Breast epithelium (tissue), 4 donors: Measurements from ENCODE around the gene ASF1B. TPM values are rescaled to one million over a fixed set of nuclear protein-coding genes. Genes with fewer than 3 reads are reported as not detected.

ENCODE experiments used
- DNase-seq, 2 donors: peaks; one replicate each; pipeline ENCODE4 v3.0.0-alpha.2; 2019; ENCODE audit warnings: low spot score in 2 of 2
- H3K27ac ChIP-seq, 2 donors: fragments of 200-600 bp; sonication (generic) in 1 of 2; one replicate each; pipeline ENCODE4 v1.5.1; 2016 to 2019; ENCODE audit warnings: mild to moderate bottlenecking in 1 of 2
- H3K27me3 ChIP-seq, 2 donors: fragments of 200-600 bp; sonication (generic) in 1 of 2; one replicate each; pipeline versions ENCODE4 v1.5.1 to v1.6.0; 2017 to 2019; ENCODE audit warnings: control low read depth in 1 of 2, mild to moderate bottlenecking in 1 of 2
- H3K36me3 ChIP-seq: fragments of 200-600 bp; one replicate; pipeline ENCODE4 v1.5.1; 2019
- H3K4me1 ChIP-seq, 2 donors: fragments of 200-600 bp; sonication (generic); one replicate each; pipeline ENCODE4 v1.5.1; 2016 to 2019; ENCODE audit warnings: control low read depth in 1 of 2
- H3K4me3 ChIP-seq, 3 donors: fragments of 200-600 bp; sonication (generic); 1 replicate in 2 of 3; 2 replicates in 1 of 3; pipeline ENCODE4 v1.5.1; 2016 to 2019; ENCODE audit warnings: mild to moderate bottlenecking in 3 of 3, moderate library complexity in 2 of 3
- H3K9me3 ChIP-seq, 2 donors: fragments of 200-600 bp; sonication (generic) in 1 of 2; one replicate each; pipeline ENCODE4 v1.5.1; 2016 to 2019; ENCODE audit warnings: control low read depth in 1 of 2
- POLR2A ChIP-seq: fragments of 450-650 bp; IDR thresholded peaks from one replicate; pipeline ENCODE4 v1.6.1; 2016; ENCODE audit warnings: antibody characterized with exemption, mild to moderate bottlenecking, moderate library complexity
- POLR2AphosphoS5 ChIP-seq, 3 donors: sonication (generic); formaldehyde crosslinking; IDR thresholded peaks; one replicate each; pipeline ENCODE4 v1.6.1; 2017; ENCODE audit warnings: antibody characterized with exemption in 3 of 3
- intact Hi-C: fragments of 100-400 bp; cut with DNase I; formaldehyde crosslinking; loops from one replicate; pipeline ENCODE4 v1.15.1; 2023; ENCODE audit warnings: low total_unique reads
- total RNA-seq, 3 donors: library from RNA; depleted of rRNA; stranded (reverse); fragments of >200 nt; gene quantifications; one replicate each; pipeline ENCODE4 v1.1.0, GENCODE V29; 2016
- TF ChIP-seq, protein P1 (sequence below), 3 donors: fragments of 450-650 bp; IDR thresholded peaks; one replicate each; pipeline ENCODE4 v1.5.1; 2016 to 2017; ENCODE audit warnings: antibody characterized with exemption in 3 of 3, mild to moderate bottlenecking in 3 of 3, moderate library complexity in 3 of 3

ASF1B gene
- total RNA-seq, 3 donors from 2014 or later: 0.66 to 1.6 (median 1.2) TPM

DNA sequence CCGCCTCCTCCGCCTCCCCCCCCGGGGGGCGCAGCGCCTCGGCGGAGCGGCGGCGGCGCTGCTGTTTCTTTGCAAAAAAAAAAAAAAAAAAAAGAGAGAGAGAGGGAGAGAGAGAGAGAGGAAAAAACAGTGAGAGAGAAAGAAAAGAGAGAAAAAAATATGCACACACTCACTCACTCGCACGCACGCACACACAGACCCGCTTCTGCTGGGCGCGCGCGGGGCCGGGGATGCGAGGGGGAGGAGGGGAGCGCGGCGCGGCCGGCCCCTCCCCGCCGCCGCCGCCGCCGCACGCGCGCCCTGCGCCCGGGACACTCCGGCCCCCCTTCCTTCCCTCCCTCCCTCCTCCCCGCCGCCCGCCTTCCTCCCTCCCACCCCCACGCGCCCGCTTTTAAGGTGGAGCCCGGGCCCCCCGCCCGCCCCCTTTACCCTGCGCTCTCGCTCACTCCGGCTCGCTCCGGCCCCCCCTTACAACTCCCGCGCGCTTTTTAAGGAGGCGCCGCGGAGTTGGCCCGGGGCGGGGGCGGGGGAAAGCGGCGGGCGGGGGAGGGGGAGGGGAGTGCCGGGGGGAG lies 45.8 kb downstream of the ASF1B start, which contains the start of gene SAMD1:
SAMD1 (minus strand) TSS at position 243 of the 572 bp plus-strand sequence.
- intact Hi-C loops: no loop called here
- H3K36me3 ChIP-seq: no peaks in the 10 kb centered on the region
- H3K4me3 ChIP-seq: peak within 1 kb of the TSS; percentile 69 to 90 (median 87)
- peaks cover 8 to 11% of the 10 kb centered on the region in 2 donors for H3K9me3 ChIP-seq
- peak; percentile 87 to 88 for DNase-seq
- no peaks in the 10 kb centered on the region for H3K27me3 ChIP-seq
- H3K4me1 ChIP-seq: no peaks in the 10 kb centered on the region
- H3K27ac ChIP-seq: peak within 1 kb of the TSS; percentile 91 to 97
- TF ChIP-seq, protein P1, sequence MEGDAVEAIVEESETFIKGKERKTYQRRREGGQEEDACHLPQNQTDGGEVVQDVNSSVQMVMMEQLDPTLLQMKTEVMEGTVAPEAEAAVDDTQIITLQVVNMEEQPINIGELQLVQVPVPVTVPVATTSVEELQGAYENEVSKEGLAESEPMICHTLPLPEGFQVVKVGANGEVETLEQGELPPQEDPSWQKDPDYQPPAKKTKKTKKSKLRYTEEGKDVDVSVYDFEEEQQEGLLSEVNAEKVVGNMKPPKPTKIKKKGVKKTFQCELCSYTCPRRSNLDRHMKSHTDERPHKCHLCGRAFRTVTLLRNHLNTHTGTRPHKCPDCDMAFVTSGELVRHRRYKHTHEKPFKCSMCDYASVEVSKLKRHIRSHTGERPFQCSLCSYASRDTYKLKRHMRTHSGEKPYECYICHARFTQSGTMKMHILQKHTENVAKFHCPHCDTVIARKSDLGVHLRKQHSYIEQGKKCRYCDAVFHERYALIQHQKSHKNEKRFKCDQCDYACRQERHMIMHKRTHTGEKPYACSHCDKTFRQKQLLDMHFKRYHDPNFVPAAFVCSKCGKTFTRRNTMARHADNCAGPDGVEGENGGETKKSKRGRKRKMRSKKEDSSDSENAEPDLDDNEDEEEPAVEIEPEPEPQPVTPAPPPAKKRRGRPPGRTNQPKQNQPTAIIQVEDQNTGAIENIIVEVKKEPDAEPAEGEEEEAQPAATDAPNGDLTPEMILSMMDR (IDR thresholded peaks at IDR 0.05): no peak
- TF ChIP-seq POLR2A (no peak), POLR2AphosphoS5 (IDR thresholded peaks at IDR 0.05) (no peak)

DNA sequence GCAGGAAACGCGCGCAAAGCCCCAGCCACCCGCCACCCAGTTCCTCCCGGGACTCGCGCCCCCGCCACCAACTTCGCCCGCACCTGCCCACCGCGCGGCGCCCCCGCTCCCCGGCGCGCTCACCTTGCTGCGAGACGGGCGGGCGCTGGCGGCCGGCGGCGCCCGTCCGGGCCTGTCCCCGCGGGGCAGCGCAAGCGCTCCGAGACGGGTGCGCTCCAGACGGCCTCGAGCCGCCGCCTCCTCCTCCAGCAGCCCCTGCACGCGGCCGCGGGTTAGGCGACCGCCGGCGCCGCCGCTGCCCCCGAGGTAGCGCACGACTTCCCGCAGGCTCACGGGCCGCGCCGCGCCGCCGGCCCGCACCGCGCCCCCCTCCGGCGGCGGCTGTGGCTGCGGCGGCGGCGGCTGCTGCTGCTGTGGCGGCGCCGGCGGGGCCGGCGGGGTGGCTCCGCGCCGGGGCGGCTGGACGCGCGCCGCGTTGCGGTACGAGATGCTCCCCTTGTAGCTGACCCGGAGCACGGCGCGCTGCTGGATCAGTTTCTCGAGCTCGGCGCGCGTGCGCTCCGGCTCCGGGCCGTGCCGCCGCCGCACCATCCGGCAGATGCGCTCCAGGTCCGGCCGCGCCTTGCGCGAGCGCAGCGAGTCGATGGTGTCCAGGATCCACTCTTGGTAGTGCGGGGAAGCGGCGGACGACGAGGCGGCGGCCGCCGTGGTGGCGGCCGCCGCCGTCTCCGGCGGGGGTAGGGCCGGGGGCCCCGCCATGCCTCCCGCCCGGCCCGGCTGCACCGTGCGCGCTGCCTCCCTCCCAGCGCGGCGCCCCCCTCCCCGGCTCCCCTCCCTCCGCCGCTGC lies 46.5 kb downstream of the ASF1B start:
- TF ChIP-seq POLR2AphosphoS5 (IDR thresholded peaks at IDR 0.05) (no peak), POLR2A (no peak)
- TF ChIP-seq, protein P1 (IDR thresholded peaks at IDR 0.05): peak in 1 of 3 donors; percentile 16
- Histone ChIP-seq H3K27me3 (no peaks in the 10 kb centered on the region), H3K27ac (peak overlapping the region; percentile 40 to 65), H3K4me1 (no peaks in the 10 kb centered on the region), H3K4me3 (peak overlapping the region; percentile 69 to 90 (median 87)), H3K36me3 (no peaks in the 10 kb centered on the region), H3K9me3 (peaks cover 8 to 11% of the 10 kb centered on the region in 2 donors)
- DNase-seq: no peak
- intact Hi-C loops: loop anchor here (2.0 kb wide), 1 partner anchor 53 kb away; no protein-coding TSS in a partner anchor

DNA sequence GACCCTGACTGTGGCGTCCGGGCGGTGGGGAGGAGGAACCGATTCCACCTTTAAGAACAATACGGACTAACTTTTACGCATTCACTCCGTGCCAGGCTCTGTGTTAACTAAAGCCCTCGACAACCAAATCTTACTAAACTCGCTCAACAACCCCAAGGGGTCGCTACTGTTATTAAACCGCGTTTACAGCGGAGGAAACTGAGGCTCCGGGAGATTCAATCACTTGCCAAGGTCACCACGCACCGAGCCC lies 47.1 kb downstream of the ASF1B start:
- no peaks in the 10 kb centered on the region for H3K36me3 ChIP-seq
- TF ChIP-seq POLR2AphosphoS5 (IDR thresholded peaks at IDR 0.05) (no peak), POLR2A (no peak)
- TF ChIP-seq, protein P1 (IDR thresholded peaks at IDR 0.05): no peak
- peaks cover 8 to 11% of the 10 kb centered on the region in 2 donors for H3K9me3 ChIP-seq
- peak overlapping the region; percentile 40 to 65 for H3K27ac ChIP-seq
- intact Hi-C loops: loop anchor here (2.0 kb wide), 1 partner anchor 53 kb away; no protein-coding TSS in a partner anchor
- no peak for DNase-seq
- H3K27me3 ChIP-seq: no peaks in the 10 kb centered on the region
- H3K4me1 ChIP-seq: no peaks in the 10 kb centered on the region
- H3K4me3 ChIP-seq: peak overlapping the region; percentile 69 to 90 (median 87)

DNA sequence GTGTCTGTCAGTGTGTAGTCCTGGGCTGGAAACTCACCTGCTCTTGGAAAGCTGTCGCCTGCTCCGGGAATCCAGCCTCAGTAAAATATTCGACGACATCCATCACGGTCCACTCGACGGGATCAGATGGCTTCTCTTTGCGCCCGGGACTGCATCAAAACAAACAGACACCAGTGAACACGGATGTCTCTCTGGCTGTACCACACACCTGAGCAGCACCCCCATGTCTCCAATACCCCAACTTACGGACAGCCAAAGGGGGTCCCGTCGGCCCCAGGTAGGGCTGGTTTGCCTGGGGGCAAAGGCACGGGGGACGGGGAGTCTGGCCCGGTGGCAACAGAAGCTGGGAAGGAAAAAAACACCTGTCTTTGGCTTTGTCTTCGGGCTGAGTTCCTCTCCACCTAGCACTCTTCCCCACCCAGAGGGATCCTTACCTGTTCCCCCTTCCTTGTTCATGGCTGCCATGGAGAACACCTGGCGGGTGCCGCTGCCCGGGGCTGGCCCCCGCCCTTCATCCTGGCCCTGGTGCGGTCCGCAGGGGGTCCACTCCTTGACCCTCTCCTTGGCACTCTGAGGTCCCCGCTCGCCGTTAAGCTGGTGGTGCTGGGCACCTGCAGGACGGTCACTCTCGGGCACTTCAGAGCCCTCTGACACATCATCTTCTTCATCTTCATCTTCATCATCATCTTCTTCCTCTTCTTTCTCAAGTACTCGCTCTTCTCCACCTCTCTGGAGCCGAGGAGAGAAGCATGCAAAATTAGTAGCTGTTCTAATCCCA lies 47.6 kb downstream of the ASF1B start:
- no peak overlapping the region for H3K27ac ChIP-seq

More for the DNA sequence above, 47.6 kb downstream of the ASF1B start:
- TF ChIP-seq POLR2AphosphoS5 (IDR thresholded peaks at IDR 0.05): no peak
- no peak for TF ChIP-seq POLR2A
- TF ChIP-seq, protein P1 (IDR thresholded peaks at IDR 0.05): no peak
- Histone ChIP-seq H3K4me1 (no peaks in the 10 kb centered on the region), H3K4me3 (peak overlapping the region in 2 of 3 donors; percentile 87 to 90), H3K27me3 (no peaks in the 10 kb centered on the region), H3K36me3 (no peaks in the 10 kb centered on the region), H3K9me3 (peaks cover 8 to 11% of the 10 kb centered on the region in 2 donors)
- no peak for DNase-seq
- intact Hi-C loops: loop anchor here (2.0 kb wide), 1 partner anchor 54 kb away; no protein-coding TSS in a partner anchor
